Heart left ventricle (tissue), 13 donors: ENCODE data around the gene ADSS1.

Experiments used
- POLR2A ChIP-seq, 2 donors: fragments of 450-650 bp; IDR thresholded peaks; one replicate each; pipeline ENCODE4 v1.6.1; 2017; ENCODE audit warnings: antibody characterized with exemption in 2 of 2, mild to moderate bottlenecking in 2 of 2, moderate library complexity in 2 of 2
- TF ChIP-seq, protein P1 (sequence below), 12 donors: fragments of 200-600 bp; sonication (generic) in 4 of 12; IDR thresholded peaks; one replicate each; pipeline versions ENCODE4 v1.5.0 to v1.8.0; 2018 to 2022; ENCODE audit warnings: antibody characterized with exemption in 12 of 12, mild to moderate bottlenecking in 5 of 12
- donor health status: ischemic (EF 13 %, LVEDD 7.1; RV severe dilation, severe dysfunction).
- donor health status: DM: no; HTN: yes; CAD: no.
- donor health status: DM: no; HTN: no; CAD: no.
- donor health status: ischemic (EF 25% LVEDD 6.9; RV normal size, moderate dysfunction).
- donor health status: ischemic (EF 25% LVEDD 5.7; RV mildly dilated, moderate dysfunction).
- donor health status: ischemic (EF 35%, LVEDD 5.7; RV mildly dilated, moderate dysfunction).
- donor health status: nonischemic (EF 11% LVEDD 7.7; RV severe dilation, severe dysfunction).
- donor health status: DM: yes; HTN: yes; CAD: no.
- donor health status: PGD.
- donor health status: ischemic (EF 29% LVEDD 5.4; RV normal size, mild dysfunction).
- donor health status: nonischemic (EF 23%, LVEDD 6.1; RV moderate dilation, normal function).

DNA sequence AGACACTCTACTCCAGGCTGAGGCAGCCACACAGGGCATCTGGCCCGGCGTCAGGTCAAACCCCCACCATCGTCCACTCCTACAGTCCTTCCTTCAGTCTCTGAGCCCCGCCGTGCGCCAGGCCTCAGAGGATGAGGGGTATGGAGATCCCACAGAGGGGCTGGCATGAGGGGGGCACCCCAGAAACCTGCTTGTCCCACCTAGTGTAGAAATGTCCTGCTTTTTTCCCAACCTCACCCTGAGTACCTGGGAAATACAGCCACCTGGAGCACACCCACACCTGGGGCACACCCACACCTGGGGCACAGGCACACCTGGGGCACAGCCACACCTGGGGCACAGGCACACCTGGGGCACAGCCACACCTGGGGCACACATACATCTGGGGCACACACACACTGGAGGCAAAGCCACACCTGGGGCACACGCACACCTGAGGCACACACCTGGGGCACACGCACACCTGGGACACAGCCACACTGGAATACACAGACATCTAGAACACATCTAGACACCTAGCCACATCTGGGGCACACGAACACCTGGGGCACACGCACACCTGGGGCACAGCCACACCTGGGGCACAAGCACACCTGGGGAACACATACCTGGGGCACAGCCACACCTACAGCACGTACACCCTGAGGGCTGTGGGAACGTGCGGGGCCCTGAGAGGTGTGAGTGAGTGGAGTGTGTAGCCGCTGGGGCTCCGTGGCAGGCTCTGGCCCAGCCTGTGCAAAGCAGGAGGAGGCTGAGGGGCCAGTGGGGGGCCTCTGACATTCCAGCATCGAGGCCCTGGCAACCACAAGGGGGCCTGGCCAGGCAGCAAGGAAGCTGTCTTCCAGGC lies 53.2 kb downstream of the ADSS1 start:
- TF ChIP-seq, protein P1, sequence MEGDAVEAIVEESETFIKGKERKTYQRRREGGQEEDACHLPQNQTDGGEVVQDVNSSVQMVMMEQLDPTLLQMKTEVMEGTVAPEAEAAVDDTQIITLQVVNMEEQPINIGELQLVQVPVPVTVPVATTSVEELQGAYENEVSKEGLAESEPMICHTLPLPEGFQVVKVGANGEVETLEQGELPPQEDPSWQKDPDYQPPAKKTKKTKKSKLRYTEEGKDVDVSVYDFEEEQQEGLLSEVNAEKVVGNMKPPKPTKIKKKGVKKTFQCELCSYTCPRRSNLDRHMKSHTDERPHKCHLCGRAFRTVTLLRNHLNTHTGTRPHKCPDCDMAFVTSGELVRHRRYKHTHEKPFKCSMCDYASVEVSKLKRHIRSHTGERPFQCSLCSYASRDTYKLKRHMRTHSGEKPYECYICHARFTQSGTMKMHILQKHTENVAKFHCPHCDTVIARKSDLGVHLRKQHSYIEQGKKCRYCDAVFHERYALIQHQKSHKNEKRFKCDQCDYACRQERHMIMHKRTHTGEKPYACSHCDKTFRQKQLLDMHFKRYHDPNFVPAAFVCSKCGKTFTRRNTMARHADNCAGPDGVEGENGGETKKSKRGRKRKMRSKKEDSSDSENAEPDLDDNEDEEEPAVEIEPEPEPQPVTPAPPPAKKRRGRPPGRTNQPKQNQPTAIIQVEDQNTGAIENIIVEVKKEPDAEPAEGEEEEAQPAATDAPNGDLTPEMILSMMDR (IDR thresholded peaks at IDR 0.05) = no peak
- TF ChIP-seq POLR2A (IDR thresholded peaks at IDR 0.05) = no peak
